IMR-90 (cell line): ENCODE results near the gene HNRNPLL.

ENCODE experiments used
- CEBPB ChIP-seq: IDR thresholded peaks from 2 replicates; pipeline ENCODE4 v1.6.1; 2012; ENCODE audit warnings: low read depth, low read length, improper control_type of control experiment
- CHD1 ChIP-seq: IDR thresholded peaks from 2 replicates; pipeline ENCODE4 v1.6.1; 2012; ENCODE audit warnings: low read depth, low read length, improper control_type of control experiment
- FOS ChIP-seq: fragments of 150-350 bp; IDR thresholded peaks from 2 replicates; pipeline ENCODE4 v1.6.1; 2016; ENCODE audit warnings: low read depth, low read length
- MAFK ChIP-seq: IDR thresholded peaks from 2 replicates; pipeline ENCODE4 v1.6.1; 2012; ENCODE audit warnings: low read depth, low read length, improper control_type of control experiment
- MXI1 ChIP-seq: IDR thresholded peaks from 2 replicates; pipeline ENCODE4 v1.6.1; 2012; ENCODE audit warnings: low read depth, mild to moderate bottlenecking, low read length, moderate library complexity, borderline replicate concordance
- POLR2A ChIP-seq: IDR thresholded peaks from 2 replicates; pipeline ENCODE4 v1.6.1; 2012; ENCODE audit warnings: mild to moderate bottlenecking, low read depth, low read length
- RAD21 ChIP-seq: IDR thresholded peaks from 2 replicates; pipeline ENCODE4 v1.6.1; 2012; ENCODE audit warnings: low read length, improper control_type of control experiment
- RFX5 ChIP-seq: IDR thresholded peaks from 2 replicates; pipeline ENCODE4 v1.8.0; 2012; ENCODE audit warnings: low read depth, mild to moderate bottlenecking, low read length, moderate library complexity
- SMC3 ChIP-seq: fragments of 150-350 bp; IDR thresholded peaks from 2 replicates; pipeline ENCODE4 v1.6.1; 2016; ENCODE audit warnings: low read depth, mild to moderate bottlenecking, antibody characterized with exemption, low read length, moderate library complexity
- TF ChIP-seq, protein P1 (sequence below): conservative IDR thresholded peaks from 2 replicates; pipeline ENCODE4 v1.5.1; 2012; ENCODE audit warnings: mild to moderate bottlenecking, low read depth, low read length, improper control_type of control experiment
- TF ChIP-seq, protein P2 (sequence below): fragments of 150-350 bp; IDR thresholded peaks from 2 replicates; pipeline ENCODE4 v1.6.1; 2017; ENCODE audit warnings: mild to moderate bottlenecking, antibody characterized with exemption, low read length, low read depth
- TF ChIP-seq, protein P3 (sequence below): fragments of 150-350 bp; IDR thresholded peaks from 2 replicates; pipeline ENCODE4 v1.6.1; 2016; ENCODE audit warnings: low read depth, mild to moderate bottlenecking, low read length, moderate library complexity, borderline replicate concordance

- TF ChIP-seq, protein P1, sequence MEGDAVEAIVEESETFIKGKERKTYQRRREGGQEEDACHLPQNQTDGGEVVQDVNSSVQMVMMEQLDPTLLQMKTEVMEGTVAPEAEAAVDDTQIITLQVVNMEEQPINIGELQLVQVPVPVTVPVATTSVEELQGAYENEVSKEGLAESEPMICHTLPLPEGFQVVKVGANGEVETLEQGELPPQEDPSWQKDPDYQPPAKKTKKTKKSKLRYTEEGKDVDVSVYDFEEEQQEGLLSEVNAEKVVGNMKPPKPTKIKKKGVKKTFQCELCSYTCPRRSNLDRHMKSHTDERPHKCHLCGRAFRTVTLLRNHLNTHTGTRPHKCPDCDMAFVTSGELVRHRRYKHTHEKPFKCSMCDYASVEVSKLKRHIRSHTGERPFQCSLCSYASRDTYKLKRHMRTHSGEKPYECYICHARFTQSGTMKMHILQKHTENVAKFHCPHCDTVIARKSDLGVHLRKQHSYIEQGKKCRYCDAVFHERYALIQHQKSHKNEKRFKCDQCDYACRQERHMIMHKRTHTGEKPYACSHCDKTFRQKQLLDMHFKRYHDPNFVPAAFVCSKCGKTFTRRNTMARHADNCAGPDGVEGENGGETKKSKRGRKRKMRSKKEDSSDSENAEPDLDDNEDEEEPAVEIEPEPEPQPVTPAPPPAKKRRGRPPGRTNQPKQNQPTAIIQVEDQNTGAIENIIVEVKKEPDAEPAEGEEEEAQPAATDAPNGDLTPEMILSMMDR = no peak
- TF ChIP-seq SMC3 (no peak), FOS (no peak), CHD1 (no peak), RAD21 (no peak), RFX5 (no peak), POLR2A (no peak), MXI1 (no peak), MAFK (no peak), CEBPB (no peak)
- TF ChIP-seq, protein P2, sequence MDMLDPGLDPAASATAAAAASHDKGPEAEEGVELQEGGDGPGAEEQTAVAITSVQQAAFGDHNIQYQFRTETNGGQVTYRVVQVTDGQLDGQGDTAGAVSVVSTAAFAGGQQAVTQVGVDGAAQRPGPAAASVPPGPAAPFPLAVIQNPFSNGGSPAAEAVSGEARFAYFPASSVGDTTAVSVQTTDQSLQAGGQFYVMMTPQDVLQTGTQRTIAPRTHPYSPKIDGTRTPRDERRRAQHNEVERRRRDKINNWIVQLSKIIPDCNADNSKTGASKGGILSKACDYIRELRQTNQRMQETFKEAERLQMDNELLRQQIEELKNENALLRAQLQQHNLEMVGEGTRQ = no peak
- TF ChIP-seq, protein P3, sequence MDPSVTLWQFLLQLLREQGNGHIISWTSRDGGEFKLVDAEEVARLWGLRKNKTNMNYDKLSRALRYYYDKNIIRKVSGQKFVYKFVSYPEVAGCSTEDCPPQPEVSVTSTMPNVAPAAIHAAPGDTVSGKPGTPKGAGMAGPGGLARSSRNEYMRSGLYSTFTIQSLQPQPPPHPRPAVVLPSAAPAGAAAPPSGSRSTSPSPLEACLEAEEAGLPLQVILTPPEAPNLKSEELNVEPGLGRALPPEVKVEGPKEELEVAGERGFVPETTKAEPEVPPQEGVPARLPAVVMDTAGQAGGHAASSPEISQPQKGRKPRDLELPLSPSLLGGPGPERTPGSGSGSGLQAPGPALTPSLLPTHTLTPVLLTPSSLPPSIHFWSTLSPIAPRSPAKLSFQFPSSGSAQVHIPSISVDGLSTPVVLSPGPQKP = no peak
Measured at GRCh38 chr2:38529208-38529607, 73.5 kb downstream of the HNRNPLL start.
